HG02870 (cell line): ENCODE data around the gene SCYL1.
A peak's percentile ranks its signal among the peaks of the same experiment; 100 is the strongest.
"Not testable (repeated sequence)": the region's sequence is repeated elsewhere in the genome, so short reads cannot be mapped to it uniquely, and the experiment has no call there.

ENCODE experiments used
- ATAC-seq: cut with Tn5 transposase; IDR thresholded peaks from one replicate; pipeline ENCODE4 v1.9.1; 2021; ENCODE audit warnings: mild to moderate bottlenecking, moderate library complexity; ENCODE audit not compliant: unreplicated experiment

The SCYL1 gene

DNA sequence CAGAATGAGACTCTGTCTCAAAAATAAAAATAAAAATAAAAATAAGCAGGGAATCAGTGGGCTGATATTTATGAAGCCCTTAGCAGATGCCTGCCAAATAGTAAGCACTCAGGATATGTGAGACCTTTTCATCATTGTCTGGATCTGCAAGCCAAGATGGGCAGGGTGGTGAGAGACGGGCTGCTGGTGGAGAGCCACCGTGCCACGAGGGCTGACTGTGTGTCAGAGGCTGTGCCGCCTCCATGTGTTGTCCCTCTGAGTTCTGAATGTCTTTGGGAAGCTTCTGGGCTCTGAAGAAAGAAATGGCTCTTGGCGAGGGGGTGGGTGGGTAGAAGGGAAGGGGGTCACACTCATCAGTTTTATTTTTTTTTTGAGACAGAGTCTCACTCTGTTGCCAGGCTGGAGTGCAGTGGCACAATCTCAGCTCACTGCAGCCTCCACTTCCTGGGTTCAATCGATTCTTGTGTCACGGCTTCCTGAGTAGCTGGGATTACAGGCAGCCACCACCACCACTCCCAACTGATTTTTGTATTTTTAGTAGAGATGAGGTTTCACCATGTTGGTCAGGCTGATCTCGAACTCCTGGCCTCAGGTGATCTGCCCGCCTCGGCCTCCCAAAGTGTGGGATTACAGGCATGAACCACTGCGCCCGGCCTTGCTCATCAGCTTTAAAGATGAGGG lies 40.1 kb downstream of the SCYL1 start:
- not testable (repeated sequence) for ATAC-seq

DNA sequence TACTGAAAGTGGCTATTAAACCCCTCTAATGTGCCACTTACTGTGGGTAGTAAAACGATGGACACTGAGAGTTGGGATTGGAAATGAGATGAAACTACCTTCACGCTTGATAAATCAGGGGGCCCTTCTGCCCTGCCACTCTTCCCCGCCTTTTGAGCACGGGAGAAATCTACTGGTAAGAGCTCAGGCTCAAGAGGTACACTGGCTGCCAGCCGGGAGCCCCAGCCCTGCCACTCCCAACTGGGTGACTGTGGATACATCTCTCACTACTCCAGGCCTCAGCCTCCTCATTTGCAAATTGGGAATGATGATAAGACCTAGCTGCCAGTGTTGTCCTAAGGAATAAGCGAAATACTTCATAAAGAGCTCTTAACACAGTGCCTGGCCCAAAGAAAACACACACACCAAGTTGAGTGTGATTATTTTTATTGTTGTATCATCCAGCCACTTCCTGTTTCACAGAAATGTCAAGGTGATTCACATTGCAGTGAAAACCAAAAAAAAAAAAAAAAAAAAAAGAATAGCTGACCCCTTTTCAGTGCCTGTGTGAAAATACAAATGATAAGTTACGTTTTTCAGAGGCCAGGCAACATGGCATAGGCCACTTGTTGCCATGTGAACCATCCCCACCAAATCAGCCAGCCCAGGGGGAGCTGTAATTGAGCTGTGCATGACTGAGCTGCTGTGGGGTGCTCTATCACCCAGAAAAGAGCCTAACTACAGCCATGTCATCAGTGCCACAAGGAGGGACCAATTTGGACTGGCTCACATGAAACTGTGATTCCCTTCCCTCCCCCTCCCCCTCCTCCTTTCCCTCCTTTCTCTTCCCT lies 41.0 kb downstream of the SCYL1 start:
- ATAC-seq: no peak

DNA sequence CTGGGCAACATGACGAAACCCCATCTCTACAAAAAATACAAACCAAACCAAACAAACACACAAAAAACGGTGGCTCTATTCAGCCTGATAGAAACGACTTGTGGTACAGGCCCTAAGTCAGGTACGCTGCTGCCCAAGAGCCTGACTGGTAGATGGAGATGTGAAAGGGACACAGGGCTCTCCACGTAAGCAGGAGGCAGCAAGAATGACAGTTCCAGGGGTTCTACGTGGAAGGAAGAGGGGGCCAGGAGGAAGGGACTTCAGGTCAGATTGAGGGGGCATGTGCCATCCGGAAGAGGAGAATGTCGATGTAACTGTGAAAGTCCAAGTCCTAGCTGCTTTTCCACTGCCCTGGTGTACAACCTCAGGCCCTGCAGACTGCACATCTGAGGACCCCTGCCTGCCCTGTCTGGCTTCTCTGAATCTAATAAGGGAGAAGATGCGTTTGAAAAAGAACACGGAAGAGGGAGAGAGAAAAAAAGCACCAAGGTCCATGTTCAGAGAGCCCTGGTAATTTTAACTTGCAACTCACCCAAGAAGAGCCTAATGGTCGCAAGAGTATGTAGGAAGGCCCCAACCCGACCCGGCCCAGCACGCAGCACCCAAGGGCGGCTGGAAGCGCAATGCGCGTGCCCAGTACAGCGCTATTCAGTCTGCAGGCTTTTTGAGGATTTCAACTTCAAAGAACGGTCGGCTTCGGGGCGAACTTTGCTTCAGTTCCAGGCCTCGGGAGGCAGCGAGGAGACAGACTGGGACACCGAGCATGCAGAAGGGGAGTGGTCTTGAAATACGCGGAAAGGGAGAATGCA lies 44.5 kb downstream of the SCYL1 start:
- peak; percentile 3 for ATAC-seq

DNA sequence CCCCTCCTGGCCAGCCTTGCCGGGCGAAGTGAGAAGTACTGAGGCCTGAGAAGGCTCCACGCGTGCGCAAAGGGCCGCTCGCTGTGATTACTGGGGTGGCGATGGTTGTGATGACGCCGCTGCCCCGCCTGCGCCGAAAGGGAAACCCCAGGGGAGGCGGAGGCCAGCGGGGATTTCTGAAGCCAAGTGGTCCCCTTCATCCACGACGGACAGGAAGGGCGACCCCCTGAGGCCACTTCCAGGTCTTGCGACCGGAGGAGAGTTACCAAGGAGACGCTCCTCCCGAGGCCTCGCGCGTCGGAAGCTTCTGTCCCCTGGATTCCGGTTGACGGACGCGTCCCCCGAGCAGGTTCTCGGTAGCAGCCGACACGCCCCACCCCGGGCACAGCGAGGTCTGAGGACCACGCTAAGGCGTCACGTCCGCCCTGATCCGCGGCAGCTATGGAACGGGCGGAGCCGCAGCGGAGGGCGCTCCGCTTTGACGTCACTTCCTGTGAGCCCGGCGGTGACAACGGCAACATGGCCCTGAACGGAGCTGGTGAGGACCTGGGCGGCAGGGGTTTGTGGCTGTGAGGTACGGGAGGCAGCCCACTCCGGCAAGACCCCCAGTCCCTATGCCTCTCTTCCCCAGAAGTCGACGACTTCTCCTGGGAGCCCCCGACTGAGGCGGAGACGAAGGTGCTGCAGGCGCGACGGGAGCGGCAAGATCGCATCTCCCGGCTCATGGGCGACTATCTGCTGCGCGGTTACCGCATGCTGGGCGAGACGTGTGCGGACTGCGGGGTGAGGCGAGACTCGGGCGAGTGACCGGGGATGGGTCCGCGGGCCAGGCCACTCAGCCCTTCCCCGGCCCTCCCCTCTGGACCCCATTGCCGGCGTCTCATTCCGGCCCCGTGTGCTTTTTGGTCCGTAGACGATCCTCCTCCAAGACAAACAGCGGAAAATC lies 45.4 kb downstream of the SCYL1 start, which contains the start of gene ZNRD2:
TSS of gene ZNRD2 (plus strand) at position 505 of the 946 bp plus-strand sequence. CDS start at position 520, 15 bp downstream.
- peak; percentile 67 for ATAC-seq

DNA sequence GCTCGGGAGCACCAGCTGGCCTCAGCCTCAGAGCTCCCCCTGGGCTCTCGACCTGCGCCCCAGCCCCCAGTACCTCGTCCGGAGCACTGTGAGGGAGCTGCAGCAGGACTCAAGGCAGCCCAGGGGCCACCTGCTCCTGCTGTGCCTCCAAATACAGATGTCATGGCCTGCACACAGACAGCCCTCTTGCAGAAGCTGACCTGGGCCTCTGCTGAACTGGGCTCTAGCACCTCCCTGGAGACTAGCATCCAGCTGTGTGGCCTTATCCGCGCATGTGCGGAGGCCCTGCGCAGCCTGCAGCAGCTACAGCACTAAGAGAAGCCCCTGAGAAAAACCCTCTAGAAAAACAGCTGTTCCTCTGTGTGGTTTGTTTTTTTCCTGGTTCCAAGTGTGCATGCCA lies 46.5 kb downstream of the SCYL1 start:
- ATAC-seq: no peak

DNA sequence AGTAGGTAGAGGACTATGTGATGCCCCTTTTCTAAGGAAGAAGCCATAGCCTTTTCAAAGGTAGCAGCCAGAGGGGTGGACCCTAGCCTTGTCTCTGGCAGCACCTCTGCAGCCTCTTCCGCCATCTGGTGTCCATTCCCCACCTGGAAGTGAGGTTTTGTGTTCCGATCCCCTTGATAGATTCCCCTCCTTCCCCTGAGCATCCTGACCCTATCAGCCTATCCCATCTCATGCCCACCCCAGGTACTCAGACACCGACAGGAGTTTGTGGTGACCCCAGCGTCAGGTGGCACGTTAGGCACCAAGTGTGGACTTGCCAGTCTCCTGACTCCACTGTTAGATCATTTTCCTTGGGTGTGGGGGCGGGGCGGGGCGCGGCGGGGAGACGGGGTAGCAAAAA lies 47.1 kb downstream of the SCYL1 start:
- no peak for ATAC-seq

DNA sequence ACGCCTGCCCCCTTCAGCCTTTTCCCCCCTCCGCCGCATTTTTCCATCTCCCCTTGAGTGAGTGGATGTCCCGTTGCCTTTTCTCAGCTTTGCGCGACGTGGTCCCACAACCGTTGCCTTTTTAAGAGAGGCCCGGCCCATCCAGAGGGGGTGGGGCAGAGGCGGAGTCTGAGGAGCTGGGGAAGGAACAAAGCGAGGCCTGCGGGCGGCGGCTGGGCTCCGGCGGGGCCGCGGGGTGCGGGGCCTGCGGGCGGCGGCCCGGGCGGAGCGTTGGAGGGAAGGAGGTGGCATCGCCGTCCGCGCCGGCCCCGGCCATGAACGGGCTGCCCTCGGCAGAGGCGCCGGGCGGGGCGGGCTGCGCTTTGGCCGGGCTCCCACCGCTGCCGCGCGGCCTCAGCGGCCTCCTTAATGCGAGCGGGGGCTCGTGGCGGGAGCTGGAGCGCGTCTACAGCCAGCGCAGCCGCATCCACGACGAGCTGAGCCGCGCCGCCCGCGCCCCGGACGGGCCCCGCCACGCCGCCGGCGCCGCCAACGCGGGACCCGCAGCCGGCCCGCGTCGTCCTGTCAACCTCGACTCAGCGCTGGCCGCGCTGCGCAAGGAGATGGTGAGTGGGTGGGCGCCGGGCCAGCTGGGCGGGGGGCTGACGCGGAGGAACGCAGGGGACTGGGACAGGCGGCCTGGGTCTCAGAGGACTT lies 47.6 kb downstream of the SCYL1 start, which contains the start of gene FAM89B:
TSS of gene FAM89B (plus strand) at position 183 of the 696 bp plus-strand sequence. CDS start at position 315, 132 bp downstream.
- ATAC-seq: no peak

DNA sequence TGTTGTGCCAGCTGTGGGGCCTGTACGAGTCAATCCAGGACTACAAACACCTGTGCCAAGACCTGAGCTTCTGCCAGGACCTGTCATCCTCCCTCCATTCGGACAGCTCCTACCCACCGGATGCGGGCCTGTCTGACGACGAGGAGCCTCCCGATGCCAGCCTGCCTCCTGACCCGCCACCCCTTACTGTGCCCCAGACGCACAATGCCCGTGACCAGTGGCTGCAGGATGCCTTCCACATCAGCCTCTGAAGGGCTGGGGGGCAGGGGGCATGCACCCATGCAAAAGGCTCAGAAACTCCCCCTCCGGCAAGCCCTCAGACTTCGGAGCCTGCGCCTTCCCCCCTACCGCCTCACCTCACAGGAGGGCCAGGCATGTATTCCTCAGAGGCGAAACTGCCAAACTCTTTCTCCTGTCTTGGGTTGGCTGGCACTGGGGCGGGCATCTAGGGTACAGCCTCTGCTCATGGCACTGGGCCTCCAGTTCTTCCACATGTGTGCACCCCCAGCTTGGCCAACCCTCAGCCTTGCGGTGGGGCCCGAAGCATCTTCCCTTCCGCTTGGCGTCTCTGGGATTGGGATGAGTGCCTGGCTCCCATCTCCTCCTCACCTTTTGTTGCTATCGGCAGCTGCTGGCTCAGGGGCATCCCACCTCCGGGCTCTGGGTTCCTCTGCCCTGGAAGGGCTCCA lies 48.7 kb downstream of the SCYL1 start:
- ATAC-seq: no peak

DNA sequence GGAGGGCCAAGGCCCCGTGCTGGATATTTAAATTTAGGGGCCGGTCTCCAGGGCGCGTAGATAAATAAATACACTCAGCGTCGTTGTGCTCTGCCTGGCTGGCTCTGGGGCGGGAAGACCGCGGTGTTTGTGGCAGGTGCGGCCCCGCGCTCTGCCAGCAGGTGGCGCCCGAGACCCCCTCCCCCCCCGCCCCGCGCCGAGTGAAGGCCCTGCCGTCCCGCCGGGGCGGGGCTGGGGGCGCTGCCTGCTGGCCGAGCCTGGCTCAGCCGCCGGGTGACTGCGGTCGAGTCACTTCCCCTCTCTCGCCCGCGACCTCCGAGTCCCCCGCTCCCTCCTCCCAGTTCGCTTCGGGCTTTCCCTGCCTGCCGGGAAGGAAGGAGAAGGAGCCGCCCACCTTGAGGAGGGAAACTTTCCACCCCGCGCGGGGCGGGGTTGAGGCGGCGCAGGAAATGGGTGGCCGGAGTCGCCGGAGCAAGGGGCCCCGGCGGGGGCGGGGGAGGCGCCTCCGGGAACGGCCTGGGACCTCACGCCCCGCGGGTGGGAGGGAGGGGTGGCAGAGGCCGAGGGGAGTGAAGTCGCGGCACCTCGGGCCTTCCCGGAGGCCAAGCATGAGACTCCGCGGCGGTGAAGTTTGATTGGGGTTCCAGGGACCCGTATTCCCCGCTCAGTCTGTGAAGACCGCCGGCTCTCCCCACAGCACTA lies 49.4 kb downstream of the SCYL1 start:
- no peak for ATAC-seq

DNA sequence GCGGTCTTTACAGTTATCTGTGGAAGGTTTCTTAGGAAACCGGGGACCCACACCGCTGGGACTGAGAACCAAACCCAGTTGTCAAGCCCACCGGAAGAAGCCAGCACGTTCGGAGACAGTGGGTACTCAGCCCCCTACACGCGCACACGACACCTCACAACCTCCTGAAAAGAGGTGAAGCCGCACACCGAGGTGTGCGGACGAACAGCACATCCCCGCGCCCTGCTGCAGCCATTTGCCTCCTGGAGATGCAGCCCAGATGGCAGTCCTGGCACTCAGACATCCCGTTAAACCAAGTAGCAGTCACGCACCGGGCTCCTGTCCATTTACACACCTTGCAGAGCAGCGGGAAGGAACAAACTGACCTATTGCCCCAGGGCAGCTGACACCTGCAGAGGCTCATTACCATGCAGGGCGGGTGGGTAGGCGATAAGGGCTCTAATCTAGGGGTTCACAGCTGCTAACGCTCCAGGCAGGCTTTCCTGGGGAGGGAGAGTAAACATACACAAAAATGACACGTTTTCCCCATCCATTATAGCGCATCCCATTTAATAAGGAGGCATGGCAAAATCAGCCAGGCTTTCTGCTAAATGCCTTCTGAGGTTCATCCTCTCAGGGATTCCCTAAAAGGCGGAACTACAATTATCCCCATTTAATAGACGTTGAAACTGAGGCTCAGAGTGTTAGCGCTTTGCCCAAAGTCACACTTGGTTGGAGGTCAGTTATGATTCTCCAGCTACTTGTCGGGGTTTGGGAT lies 50.1 kb downstream of the SCYL1 start:
- no peak for ATAC-seq

DNA sequence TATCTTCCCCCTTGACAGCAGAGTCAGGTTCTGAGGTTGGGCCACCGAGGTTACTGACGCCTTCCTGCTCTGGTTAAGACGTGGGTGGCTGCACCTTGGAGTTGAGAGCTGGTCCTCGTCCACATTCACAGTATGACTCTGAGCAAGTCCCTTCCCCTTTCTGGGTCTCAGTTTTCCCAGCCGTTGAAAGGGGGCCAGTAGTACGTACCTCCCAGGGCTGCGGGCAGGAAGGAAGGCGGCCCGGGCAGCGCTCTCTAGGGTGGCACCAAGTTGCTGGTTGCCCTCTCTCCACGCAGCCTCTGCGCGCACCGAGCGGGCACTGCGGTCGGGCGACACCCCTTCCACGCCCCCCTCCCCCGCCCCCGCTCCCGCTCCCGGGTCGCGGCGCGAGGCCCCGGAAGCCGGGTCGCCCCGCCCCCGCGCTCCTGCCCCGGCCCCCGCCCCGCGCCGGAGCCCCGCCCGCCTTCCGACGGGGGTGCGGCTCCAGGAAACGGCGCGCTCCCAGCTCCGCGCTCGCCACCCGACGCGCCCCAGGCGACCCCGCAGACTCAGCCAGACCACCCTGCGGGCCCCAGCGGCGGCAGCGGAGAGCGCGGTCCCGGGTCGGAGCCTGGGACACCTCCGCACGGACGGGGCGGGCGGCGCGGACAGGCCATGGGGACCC lies 50.8 kb downstream of the SCYL1 start, which contains the start of gene EHBP1L1:
TSS of gene EHBP1L1 (plus strand) at position 486 of the 664 bp plus-strand sequence. CDS start 250 bp downstream, outside the sequence.
- ATAC-seq: peak; percentile 27

DNA sequence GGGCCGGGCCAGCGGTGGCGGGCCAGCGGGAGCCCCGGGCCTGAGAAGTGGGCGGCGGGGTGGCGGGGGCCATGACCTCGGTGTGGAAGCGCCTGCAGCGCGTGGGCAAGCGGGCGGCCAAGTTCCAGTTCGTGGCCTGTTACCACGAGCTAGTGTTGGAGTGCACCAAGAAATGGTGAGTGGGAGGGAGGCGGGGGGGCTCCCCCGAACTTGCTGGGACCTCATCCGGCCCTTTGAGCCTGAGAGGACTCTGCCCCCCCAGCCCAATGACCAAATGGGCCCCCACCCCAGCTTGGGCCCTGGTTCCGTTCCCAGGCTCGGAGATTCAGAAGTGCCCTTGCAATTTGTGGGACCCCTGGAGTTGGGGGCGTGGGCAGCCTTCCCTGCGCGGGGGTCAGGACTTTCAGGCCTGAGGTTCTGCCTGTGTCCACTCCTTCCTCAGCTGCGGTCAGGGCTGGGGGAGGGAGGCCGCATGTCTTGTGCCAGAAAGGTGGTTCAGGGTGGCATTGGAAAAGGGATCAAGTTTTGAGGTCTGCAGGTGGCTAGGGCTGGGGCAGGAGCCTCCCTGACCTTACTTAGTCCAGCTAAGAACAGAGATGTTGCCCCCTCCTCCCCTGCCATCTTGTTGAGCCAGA lies 51.5 kb downstream of the SCYL1 start:
- ATAC-seq: no peak

DNA sequence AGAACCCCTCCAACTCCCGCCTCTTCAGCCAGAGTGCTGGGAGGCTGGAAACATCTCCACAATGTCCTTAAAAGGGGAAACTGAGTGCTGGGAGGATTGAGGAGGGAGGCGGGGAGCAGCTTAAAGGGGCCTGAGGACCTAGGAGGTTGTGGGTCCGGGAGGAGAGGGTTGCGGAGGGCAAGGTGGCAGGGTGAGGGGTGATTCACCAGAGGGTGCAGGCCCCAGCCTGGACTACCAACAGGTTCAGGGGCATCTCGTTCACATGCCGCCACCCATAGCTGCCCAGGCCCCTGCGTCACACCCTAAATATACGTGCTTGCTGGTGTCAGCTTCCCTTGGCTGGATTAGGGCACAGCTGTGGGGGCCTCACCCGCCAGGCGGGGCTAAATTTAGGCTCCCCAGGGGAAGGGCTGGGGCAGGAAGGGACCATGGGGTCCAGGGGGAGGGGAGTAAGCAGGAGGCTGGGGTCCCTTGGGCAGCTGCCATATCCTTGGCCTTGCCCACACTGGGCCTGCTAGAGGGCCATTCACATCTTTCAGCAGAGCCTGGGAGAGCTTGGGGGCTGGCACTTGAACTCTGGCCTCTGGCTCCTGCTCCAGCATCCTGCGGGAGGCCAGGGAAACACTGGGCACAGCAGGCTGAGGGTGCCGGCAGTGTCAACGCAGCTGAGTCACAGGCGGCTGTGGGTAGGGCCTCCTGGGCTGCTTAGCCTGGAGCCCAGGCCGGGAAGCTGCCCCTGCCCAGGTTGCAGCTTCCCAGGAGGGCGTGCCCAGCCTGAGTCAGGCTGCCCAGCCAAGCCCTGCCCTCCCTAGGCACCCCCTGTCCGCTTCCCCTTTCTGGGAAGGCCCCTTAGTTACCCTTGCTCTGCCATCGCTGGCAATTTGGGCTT lies 52.2 kb downstream of the SCYL1 start:
- ATAC-seq: no peak

DNA sequence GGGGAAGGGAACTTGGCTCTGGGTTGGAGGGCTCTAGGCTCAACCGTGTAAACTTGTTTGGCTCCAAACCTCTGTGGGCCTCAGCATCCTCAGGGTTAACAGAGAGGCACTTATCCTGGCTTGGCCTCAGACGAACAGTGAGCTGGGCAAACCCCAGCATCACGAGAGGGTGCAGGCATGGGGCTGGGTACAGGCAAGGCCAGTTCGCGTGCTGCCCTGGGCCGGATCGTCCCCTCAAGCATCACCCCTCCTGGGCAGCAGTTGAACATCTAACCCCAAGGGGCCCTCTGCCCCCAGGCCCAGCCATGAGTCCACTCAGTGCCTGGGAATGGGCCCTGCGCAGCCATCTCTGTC lies 52.9 kb downstream of the SCYL1 start:
- ATAC-seq: no peak

DNA sequence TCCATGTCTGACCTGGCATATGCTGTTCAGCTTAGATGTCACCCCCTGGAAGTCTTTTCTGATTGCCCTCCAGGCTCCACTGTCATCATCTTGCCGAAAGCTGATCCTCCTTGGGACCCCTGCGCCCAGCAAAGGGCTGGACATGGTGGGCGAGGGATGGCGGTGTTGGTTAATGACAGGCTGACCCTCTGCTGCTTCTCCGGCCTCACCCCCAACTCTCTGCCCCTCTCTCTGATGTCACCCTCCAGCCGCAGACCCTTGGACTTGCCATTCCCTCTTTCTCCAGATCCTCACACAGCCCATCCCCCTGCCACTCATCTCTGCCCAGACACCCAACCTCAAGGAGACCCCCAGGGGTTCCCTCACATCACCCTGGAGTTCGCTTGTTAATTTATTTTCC lies 53.3 kb downstream of the SCYL1 start:
- no peak for ATAC-seq

DNA sequence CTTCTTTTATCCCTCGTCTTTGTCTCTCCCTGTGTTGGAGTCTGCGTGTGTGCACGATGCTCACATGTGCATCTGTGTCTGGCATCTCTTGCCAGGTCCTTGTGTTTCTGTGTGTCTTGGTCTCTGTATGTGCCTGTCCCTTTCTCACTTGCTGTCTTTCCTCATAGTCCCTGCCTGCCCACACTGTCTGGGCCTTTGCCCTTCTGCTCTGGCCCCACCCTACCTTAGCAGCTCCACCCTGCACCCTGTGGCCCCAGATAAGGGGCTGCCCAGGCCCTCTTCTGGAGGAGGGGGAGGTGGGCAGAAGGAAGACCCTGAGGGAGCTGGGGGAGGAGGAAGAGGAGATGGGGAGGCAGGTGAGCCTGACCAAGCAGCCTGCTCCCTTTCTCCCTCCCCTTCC lies 53.8 kb downstream of the SCYL1 start:
- no peak for ATAC-seq
